Epidermal melanocyte (primary cell): ENCODE results near the gene ABCG5.

Source experiments
- DNase-seq: peaks from one replicate; pipeline ENCODE4 v3.0.0; 2011; ENCODE audit warnings: low spot score; ENCODE audit not compliant: insufficient read length

Gene ABCG5

DNA sequence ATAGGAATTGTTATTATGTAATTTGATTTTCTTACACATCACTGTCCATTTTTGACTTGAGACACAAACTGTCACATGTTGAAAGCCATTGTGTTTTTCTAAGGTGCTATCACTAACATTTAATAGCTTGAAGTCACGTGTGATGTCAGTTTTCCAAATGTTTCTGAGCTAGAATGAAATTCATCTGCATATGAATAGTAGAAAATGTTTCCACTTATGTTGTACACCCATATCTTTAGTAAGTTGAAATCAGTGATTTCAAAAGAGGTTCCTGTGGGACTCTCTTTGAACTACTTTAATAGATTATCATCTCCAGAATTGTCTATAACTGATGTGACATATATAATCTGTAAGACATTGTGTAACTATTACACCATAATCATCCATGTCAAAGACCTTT is 27.8 kb downstream of the ABCG5 start:
- DNase-seq = no peak

DNA sequence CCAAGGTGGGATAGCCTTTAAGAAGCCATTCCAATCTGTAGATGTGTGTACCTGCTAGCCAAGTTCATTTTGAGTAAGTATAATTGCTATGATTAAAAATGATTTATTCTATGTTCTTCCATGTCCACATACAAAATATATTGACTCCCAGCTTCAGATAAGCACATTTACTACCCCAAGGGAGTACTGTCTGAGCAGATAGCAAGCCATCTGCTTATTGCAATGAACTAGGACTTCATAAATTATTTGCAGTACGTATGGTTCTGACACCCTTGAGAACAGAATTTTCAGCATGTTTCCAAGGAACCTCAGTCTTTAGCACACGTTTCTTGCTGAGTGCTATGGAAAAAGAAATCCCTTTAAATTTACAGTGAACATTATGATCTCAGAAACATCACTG is 28.2 kb downstream of the ABCG5 start:
- DNase-seq = no peak

DNA sequence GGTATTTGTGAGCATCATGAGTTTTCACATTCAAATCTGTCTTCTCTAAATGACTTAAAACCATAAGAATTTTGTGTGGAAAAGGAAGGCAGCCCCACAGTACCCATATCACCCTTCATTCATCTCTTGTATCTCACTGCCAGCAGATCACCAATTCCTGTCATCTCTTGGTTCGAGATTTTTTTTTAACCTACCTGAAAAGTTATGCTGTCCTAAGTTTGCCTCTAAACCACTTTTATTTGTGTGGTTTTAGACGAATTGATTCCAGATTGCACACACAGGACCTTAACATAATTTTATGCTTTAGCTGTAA is 32.0 kb downstream of the ABCG5 start:
- DNase-seq = no peak

DNA sequence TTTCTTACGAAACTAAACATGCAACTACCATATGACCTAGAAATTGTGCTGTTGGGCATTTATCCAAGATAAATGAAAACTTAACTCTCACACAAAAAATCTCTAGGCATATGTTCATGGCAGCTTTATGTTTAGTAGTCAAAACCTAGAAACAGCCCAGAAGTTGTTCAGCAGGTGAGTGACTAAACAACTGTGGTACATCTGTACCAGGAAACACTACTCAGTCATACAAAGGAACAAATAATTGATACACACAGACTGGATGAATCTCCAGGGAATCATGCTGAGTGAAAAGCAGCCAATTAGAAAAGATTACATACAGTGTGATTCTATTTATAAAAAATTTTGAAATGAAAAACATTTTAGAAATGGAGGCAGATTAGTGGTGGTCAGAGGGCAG is 35.5 kb downstream of the ABCG5 start:
- no peak for DNase-seq

DNA sequence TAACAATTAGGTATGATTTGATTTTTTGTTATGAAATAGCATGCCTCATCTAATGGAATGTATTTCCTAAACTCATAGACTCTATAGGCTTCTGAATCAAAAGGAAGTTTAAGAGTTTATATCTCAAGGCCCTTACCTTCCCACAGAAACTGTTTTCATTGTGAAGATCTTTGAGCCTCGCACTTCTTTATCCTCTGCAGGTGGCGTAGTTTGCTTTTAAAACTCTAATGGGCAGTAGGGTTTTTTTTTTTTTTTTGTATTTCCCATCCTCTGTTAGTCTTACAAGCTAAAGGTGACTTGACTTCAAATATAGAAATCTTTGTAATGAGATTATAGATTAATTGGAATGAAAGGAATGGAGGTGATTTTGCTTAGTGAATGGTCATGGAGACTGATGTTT is 36.5 kb downstream of the ABCG5 start:
- no peak for DNase-seq

DNA sequence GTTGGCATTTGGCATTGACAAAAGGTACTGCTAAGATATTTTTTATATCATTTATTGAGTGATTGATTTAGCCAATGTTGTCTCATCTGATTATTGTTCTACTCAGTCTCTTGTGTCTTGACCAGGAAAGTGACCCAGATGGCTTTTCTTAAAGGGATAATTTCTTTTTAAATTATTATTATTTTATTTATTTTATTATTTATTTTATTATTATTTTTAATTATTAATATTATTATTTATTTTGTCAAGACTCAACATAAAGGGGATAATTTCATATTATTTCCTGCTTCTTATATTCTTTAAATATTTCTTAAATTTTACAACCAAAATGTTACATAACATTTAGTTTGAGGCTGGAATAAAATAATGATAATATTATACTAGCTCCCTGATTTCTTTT is 37.7 kb downstream of the ABCG5 start:
- DNase-seq = no peak

DNA sequence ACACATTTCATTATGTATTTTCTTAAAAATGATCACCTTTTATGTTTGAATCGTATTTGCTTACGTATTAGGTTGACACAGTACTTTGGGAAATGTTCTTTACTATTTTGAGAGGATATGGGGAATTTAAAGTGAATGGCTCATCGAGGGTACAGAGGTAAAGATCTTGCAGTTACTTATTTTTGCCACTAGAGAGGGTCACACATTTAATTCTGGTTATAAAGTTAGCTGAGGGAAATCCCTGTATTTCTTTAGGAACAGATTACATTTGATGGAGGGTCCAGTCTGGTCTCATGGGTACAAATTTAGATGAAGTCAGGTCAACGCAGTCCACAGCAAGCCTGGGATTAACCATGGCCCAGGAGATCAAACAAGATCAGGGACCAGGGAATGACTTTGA is 40.3 kb downstream of the ABCG5 start:
- DNase-seq = no peak

DNA sequence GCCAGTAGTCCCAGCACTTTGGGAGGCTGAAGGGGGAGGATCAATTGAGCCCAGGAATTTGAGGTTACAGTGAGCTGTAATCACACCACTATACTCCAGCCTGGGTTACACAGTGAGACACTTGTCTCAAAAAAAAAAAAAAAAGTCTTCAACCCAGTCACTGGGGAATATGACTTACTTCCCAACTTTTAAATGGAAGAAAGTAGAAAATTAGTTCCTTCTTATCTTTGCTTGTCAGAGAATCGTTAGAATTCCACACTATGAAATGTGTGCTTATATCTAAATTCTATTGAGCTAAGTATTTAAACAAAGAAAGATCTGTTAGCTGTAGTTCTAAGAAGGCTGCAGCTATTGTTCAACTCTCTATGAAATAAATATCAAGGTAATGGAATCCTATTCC is 42.4 kb downstream of the ABCG5 start:
- DNase-seq = no peak

DNA sequence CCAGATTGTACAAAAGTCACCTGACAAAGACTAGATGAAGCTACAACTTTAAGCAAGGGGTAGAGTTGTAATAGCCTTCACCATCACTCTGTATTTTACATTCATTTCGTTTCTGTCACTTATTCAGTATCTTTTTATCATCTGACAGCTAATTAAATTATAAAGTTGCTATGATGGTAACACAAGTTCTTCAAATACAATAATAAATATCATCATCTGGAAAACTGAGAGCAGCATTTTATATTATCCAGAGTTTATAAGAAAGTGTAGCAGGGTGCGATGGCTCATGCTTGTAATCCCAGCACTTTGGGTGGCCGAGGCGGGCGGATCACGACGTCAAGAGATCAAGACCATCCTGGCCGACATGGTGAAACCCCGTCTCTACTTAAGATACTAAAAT is 43.7 kb downstream of the ABCG5 start:
- no peak for DNase-seq

DNA sequence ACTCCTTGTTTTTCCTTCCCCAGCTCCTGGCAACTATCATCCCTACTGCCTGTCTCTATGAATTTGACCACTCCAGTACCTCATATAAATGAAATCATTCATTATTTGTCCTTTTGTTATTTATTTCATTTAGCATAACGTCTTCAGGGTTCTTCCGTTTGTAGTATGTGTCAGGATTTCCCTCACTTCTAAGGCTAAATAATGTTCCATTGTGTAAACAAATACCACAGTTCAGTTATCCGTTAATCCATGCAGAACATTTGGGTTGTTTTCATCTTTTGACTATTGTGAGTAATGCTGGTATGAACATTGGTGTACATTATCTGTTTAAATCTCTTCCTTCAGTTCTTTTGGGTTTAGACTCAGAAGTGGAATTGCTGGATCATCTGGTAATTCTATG is 46.0 kb downstream of the ABCG5 start:
- DNase-seq = no peak

DNA sequence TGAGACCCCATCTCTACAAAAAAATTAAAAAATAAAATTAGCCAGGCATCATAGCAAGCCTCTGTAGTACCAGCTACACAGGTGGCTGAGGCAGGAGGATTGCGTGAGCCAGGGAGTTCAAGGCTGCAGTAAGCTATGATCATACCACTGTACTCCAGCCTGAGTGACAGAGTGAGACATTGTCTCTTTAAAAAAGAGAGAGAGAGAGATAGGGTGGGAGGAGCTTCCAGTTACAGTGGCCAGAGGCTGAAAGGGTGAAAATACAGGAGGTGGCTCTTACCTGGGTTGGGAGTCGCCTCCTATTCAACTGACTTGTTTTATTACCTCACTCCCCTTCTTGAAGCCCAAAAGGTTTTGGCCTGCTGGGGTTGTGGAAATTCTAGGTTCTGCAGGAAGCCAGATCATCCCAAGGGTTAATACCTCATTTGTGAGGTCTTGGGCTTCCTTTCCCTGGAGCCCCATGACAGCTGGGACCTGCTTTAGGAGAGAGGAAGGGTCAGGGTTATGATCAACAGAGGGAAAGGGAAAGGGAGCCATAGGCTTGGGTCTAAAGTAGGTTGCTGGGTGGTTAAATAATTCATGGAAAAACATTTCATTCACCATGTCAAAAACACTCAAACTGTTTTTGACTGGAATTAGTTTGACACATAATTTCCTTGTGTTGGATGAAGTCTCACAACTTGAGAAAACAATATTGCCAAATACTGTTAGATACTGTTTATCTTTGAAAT is 47.4 kb downstream of the ABCG5 start:
- no peak for DNase-seq

DNA sequence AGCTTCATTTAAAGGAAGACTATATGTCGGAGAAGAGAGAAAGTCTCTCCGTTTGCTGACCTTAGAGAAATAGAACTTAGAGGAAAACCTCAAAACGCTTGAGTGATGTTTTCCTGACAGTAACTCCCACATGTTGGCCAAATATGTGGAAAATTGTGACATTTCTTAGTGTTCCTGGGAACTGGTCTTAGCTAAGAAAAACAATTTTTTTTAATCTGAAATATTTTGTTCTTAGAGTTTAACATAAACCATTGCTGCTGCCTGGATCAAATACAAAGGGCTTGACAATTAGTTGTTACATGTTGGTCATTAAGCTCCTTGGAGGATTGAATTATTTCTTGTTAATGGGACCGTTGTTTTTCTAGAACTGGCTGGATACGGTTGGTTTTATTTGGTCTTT is 48.5 kb downstream of the ABCG5 start:
- no peak for DNase-seq

DNA sequence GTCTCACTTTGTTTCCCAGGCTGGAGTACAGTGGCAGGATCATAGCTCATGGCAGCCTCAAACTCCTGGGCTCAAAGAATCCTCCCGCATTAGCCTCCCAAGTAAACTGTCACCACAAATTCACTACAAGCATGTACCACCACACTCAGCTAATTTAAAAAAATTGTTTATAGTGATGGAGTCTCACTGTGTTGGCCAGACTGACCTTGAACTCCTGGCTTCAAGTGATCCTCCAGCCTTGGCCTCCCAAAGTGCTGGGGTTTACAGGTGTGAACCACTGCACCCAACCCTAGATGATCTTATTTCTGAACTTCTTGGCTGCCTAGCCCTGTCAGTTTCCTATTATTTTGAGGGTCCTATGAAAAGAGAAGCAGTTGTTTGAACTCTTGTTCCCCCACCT is 50.0 kb downstream of the ABCG5 start:
- DNase-seq = no peak

DNA sequence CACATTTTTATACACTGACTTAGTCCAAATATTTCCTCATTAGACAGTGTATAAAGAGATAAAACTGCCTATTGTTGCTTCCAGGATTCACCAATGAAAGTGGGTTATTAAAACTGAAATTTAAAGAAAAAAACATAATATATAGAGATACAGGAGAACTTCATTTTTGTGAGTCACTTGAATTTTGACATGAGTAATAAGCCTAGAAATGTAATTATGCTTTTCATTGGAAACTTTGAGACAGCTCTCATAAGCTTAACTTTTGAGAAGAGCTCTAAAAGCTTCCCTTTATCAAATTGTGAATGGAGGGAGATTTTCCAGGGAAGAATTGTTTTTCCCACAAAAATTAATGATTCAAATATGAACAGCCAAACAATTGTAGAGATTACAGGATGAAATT is 50.7 kb downstream of the ABCG5 start:
- no peak for DNase-seq

DNA sequence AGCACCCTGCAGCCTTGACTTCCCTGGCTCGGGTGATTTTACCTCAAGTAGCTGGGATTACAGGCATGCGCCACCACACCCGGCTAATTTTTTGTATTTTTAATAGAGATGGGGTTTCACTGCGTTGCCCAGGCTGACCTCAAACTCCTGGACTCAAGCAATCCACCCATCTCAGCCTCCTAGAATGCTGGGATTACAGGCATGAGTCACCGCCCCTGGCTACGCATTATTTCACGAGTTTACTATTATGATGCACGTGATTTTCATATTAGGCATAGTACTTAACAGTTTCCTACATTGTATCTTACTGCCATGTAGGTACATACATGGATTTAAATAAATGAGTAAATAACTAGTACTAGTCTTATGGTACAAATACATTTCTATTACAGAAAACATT is 60.4 kb downstream of the ABCG5 start:
- no peak for DNase-seq

DNA sequence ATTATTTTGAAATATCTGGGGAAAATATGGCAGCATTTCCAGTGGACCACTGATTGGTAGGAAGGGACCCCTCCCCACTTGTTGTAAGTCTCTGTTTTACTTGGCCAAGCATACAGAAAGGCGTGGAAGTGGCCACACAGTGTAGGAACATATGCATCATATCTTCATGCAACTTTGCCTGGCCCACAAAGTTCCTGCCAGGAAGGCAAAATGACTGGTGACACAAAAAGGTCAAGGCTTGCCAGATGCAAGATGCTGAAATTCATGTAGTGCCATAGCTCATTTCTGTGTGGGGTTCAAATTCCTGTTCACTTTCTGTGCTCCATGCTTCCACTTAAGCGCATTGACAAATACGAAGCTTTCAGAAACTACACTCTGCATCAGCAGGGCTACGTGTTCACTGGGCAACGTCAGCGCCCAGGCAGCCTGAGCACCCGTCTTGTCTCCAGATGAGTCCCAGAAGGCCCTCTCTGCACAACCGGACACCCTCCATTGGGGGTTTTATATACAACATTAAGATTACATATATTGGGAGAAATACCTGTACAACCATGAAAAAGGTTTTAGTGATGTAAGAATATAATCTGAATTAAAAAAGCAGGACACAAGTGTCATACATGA is 61.2 kb downstream of the ABCG5 start:
- DNase-seq = no peak

DNA sequence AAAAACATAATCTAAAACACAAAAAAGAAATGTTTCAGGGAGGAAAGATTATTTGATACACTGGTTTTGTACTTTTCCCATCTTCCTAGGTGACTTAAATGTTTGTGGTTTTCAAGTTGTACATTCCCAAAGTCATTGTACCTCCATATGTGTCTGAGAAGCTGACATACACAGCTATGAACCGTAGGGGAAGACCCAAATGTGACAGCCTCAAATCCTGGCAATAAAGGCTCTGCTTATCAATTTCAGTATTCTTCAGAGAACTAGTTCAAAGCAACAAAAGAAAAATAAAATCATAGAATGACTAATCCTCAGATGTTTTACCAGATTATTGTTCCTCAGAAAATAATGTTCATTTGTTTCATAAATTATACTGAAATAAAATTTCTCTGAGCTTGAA is 62.3 kb downstream of the ABCG5 start:
- no peak for DNase-seq

DNA sequence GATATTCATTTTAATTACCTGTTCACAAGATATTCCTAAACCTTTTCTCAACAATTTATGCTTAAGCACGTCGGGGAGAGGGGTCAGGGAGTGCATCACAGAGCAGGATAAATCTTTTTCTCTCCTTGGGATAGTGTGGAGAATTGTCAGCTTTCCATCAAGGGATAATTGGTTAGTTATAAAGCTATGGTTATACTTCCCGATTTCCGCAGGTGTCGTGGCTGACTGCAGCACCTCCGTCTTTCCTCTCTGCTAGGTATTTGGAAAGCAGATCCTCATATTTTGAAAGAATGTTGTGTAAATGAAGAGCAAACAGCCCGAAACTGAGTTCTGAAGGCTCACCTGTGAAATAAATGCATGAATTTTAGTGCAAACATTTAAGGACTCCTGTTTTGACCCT is 64.0 kb downstream of the ABCG5 start:
- no peak for DNase-seq

DNA sequence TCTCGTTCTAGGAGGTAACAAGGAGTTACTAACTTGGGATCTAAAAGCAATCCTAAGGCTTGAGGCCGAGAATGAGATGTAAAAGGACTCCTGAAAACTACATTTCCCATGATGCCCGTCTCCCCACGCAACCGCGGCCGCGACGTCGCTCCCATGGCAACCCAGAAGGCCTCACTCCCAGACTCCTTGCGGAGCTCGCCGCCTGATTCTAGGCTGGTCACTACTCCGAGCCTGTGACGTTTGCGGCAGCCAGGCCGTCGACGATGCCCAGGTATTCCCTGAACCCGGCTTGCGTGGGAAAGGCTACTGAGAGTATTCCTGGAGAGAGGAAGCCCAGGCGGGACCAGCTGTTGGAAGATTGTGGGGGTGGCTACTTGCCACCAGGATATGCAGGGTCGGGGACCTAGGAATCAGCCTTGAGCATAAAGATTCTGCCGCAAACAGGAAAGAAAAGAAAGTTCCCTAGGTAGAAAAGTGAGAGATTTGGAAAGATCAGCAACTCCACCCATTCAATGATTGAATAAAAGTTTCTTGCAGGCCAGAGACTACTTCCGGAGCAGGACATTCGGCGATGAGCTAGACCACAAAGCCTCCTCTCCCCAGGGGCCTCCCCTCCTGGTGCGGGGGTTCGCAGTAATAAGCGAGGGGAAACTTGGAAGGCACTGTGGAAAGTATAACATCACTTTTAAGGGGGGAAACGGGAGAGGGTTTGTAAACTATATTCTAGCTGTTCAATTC is 64.6 kb downstream of the ABCG5 start, which contains the start of gene DYNC2LI1:
Gene DYNC2LI1 (plus strand): TSS at position 164 of the 738 bp plus-strand sequence. CDS start 100 bp downstream, at position 264.
- DNase-seq = peak; percentile 90

DNA sequence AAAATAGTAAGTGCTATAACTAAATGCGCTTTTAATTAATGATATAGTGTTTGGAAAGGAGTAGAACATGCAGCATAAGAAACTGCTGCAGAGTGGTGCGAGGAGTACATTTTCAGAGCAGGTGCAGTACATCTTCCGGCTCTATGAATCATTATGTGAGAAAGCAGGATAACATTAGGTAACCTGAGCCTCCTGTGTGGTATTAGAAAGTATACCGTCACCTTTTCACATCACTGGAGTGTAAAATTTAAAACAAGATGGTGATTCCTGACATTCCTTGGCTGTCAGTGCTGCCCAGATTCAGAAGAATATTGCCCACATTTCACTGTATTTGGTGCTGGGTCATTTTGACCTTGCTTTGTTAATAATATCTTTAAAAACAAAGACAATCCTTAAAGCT is 72.6 kb downstream of the ABCG5 start:
- DNase-seq = no peak

DNA sequence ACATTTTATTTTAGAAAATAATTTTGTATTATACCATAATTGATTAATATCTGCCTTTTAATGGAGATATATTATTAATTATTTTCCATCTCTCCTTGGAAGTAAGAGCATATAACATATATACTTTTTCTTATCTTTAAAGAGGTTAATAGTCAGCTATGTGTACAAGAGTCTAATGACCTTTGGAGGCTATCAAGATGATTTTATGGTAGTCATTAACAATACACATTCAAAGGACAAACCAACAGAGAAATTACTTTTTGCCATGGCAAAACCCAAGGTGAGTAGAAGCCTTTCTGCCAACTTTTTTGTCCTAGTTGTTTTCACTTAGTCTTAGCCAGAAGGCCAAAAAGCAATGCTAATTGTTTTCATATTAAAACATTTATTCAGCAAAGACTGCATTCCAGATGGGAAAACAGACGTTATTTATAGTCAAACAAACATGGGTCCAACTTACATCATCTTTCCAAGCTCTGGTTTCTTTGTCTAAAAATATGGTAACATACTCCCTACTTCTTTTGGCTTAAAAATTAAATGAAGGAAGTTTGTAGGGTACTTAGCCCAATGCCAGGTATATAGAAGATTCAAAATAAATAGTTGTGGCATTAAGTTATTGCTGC is 74.4 kb downstream of the ABCG5 start:
- no peak for DNase-seq

DNA sequence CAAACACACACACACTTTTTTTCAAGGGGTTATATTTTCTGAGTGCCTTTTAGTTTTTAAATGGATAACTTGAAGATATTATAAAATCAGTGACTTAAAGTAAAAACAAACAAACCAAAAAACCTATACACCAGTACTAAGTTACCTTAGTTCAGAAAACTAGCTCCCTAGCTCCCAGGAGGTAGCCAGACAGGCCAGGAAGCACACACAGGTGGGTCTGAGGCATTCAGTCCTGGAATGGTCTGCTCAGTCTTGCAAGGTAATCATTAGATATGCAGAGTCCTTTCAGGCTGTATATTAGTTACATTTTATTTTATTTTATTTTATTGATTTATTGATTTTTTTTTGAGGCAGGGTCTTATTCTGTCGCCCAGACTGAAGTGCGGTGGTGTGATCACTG is 75.5 kb downstream of the ABCG5 start:
- no peak for DNase-seq
